OCI-LY7 (cell line): ENCODE measurements around the gene XYLT1. TPM values are rescaled to one million over a fixed set of nuclear protein-coding genes. Genes with fewer than 3 reads are reported as not detected.

ENCODE experiments used
- BruUV-seq: library from RNA; stranded (reverse); fragments of 400-500 nt; replicated peaks from 2 replicates; lab custom pipeline; 2021; lab: Mats Ljungman, UMichigan
- CTCF ChIA-PET: fragments of 300-600 bp; sonication (Branson Sonifier 250); formaldehyde crosslinking; loops from one replicate; lab custom pipeline; 2022; ENCODE audit warnings: antibody characterized with exemption; ENCODE audit not compliant: unreplicated experiment; lab: Charles Lee
- POLR2A ChIA-PET: fragments of 300-600 bp; sonication (Branson Sonifier 250); formaldehyde crosslinking; loops from one replicate; lab custom pipeline; 2022; ENCODE audit warnings: antibody characterized with exemption; lab: Charles Lee
- DNase-seq: peaks from one replicate; pipeline ENCODE4 v3.0.0-alpha.2; 2015; ENCODE audit warnings: low spot score
- H2AFZ ChIP-seq: fragments of 200-600 bp; sonication (generic), shearing (Covaris generic); 2 replicates; pipeline ENCODE4 v1.6.1; 2014; ENCODE audit warnings: mild to moderate bottlenecking, antibody characterized with exemption, low read length, moderate library complexity
- H3K27ac ChIP-seq: fragments of 200-600 bp; sonication (generic); 2 replicates; pipeline ENCODE4 v1.5.1; 2014; ENCODE audit warnings: mixed run types, low read depth, mild to moderate bottlenecking, moderate library complexity, low read length, inconsistent platforms; ENCODE audit not compliant: poor library complexity, severe bottlenecking
- H3K36me3 ChIP-seq: fragments of 200-600 bp; sonication (generic); 2 replicates; pipeline ENCODE4 v1.6.1; 2014; ENCODE audit warnings: mild to moderate bottlenecking, antibody characterized with exemption, low read length, moderate library complexity, mixed read lengths; ENCODE audit not compliant: insufficient read depth
- H3K4me1 ChIP-seq: fragments of 200-600 bp; sonication (generic); 2 replicates; pipeline ENCODE4 v1.5.1; 2014; ENCODE audit warnings: mild to moderate bottlenecking, low read length; ENCODE audit not compliant: insufficient read depth, poor library complexity, severe bottlenecking
- H3K4me2 ChIP-seq: fragments of 200-600 bp; sonication (generic); 2 replicates; pipeline ENCODE4 v1.6.1; 2014; ENCODE audit warnings: mild to moderate bottlenecking, low read length
- H3K4me3 ChIP-seq: fragments of 200-600 bp; sonication (generic); 2 replicates; pipeline ENCODE4 v1.5.1; 2014; ENCODE audit warnings: mild to moderate bottlenecking, low read depth, low read length; ENCODE audit not compliant: poor library complexity, severe bottlenecking
- H3K79me2 ChIP-seq: fragments of 200-600 bp; sonication (generic); 2 replicates; pipeline ENCODE4 v1.6.1; 2016; ENCODE audit warnings: low read depth, mild to moderate bottlenecking, low read length, moderate library complexity, mixed read lengths; ENCODE audit not compliant: insufficient read depth
- H3K9me2 ChIP-seq: fragments of 200-600 bp; sonication (generic); 2 replicates; pipeline ENCODE4 v1.6.1; 2016; ENCODE audit warnings: mild to moderate bottlenecking, low read length, mixed read lengths; ENCODE audit not compliant: insufficient read depth
- H3K9me3 ChIP-seq: fragments of 200-600 bp; sonication (generic); 2 replicates; pipeline ENCODE4 v1.6.1; 2014; ENCODE audit warnings: mild to moderate bottlenecking, mixed run types, low read length, mixed read lengths
- H4K20me1 ChIP-seq: fragments of 200-600 bp; sonication (generic); 2 replicates; pipeline ENCODE4 v1.6.1; 2014; ENCODE audit warnings: mild to moderate bottlenecking, antibody characterized with exemption, low read length, moderate library complexity, mixed read lengths; ENCODE audit not compliant: insufficient read depth
- EZH2phosphoT487 ChIP-seq: fragments of 200-600 bp; sonication (generic); IDR thresholded peaks from 2 replicates; pipeline ENCODE4 v1.6.1; 2018; ENCODE audit warnings: low read depth, borderline replicate concordance, mild to moderate bottlenecking, mixed run types, antibody characterized with exemption, low read length, moderate library complexity, mixed read lengths
- intact Hi-C: fragments of 100-400 bp; cut with micrococcal nuclease; formaldehyde crosslinking; loops from one replicate; pipeline ENCODE4 v1.10.0; 2022; ENCODE audit not compliant: unreplicated experiment
- total RNA-seq, 2 experiments: library from RNA; depleted of rRNA in 1 of 2; stranded (reverse); fragments of >200 nt in 1 of 2; shearing (Covaris generic) in 1 of 2; gene quantifications; 2 replicates each; pipeline ENCODE4 v1.2.3, GENCODE V29; 2014 to 2022
- TF ChIP-seq, protein P1 (sequence below): fragments of 200-600 bp; sonication (generic); conservative IDR thresholded peaks from 2 replicates; pipeline ENCODE4 v1.5.1; 2014; ENCODE audit warnings: mild to moderate bottlenecking, antibody characterized with exemption, low read length, moderate library complexity, mixed read lengths

Gene XYLT1
- total RNA-seq, 2 experiments from 2014 or later, result 36.3 to 50.0 TPM

DNA sequence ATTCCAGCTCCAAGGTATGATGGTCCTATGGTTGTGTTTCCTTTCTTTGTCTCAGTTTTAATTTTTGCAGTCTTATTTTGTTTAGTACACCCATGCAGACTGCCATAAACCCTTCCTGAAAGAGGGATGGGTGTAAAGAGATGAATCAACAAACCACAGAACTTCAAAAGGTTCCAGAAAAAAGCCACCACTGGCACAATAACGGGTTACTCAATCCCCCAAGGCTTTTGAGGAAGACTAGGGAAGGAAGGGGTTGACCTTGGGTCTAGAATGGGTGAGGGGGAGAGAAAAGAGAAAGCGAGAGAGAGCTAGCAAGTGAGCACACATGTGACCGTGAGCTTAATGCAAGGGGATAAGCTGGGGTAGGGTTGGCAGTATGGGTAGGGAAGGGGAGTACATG is 168.1 kb downstream of the XYLT1 start:
- CTCF ChIA-PET, result interaction anchor here (1.0 to 2.1 kb wide), 5 partner anchors 20 to 161 kb away, joined by 3 to 8 read pairs (median 4); no protein-coding TSS in a partner anchor
- Histone ChIP-seq H3K4me3 (peak overlapping the region; percentile 45), H3K36me3 (no peaks in the 10 kb centered on the region), H3K79me2 (peaks cover 39% of the 10 kb centered on the region; the same call in 1 of the 2 replicates), H2AFZ (no peak overlapping the region; the same call in 1 of the 2 replicates), H3K9me3 (no peaks in the 10 kb centered on the region), H3K9me2 (no peaks in the 10 kb centered on the region), H3K27ac (peak overlapping the region; percentile 99), H3K4me1 (peaks cover 77% of the 10 kb centered on the region), H4K20me1 (no peaks in the 10 kb centered on the region), H3K4me2 (peak overlapping the region; percentile 67)
- TF ChIP-seq, protein P1, sequence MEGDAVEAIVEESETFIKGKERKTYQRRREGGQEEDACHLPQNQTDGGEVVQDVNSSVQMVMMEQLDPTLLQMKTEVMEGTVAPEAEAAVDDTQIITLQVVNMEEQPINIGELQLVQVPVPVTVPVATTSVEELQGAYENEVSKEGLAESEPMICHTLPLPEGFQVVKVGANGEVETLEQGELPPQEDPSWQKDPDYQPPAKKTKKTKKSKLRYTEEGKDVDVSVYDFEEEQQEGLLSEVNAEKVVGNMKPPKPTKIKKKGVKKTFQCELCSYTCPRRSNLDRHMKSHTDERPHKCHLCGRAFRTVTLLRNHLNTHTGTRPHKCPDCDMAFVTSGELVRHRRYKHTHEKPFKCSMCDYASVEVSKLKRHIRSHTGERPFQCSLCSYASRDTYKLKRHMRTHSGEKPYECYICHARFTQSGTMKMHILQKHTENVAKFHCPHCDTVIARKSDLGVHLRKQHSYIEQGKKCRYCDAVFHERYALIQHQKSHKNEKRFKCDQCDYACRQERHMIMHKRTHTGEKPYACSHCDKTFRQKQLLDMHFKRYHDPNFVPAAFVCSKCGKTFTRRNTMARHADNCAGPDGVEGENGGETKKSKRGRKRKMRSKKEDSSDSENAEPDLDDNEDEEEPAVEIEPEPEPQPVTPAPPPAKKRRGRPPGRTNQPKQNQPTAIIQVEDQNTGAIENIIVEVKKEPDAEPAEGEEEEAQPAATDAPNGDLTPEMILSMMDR, result no peak
- TF ChIP-seq EZH2phosphoT487, result no peak
- intact Hi-C loops, result loop anchor here (5.0 kb wide), 1 partner anchor 90 kb away; no protein-coding TSS in a partner anchor
- no TSS peak for BruUV-seq
- DNase-seq, result no peak
- POLR2A ChIA-PET, result interaction anchor here (0.7 to 4.8 kb wide), 9 partner anchors 11 to 165 kb away, joined by 4 to 47 read pairs (median 5); no protein-coding TSS in a partner anchor

DNA sequence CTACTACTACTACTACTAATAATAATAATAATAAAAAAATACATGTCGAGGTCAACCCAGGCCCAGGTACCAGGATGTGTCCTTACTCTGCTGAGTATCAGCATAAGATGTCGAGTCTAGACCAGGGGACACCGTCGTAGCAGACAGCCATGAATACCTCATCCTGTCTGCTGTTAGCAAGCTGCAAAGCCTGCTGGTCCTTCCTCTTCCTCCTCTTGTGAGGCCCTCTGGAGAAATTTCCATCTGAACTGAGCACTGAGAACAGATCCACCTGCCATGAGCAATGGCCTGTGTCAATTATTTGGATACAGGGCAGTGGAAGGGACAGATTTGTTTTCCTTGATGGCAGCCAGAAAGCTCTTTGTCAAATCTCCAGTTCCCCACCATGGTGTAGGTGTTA is 168.5 kb downstream of the XYLT1 start:
- H3K4me2 ChIP-seq, result peak overlapping the region; percentile 67
- H2AFZ ChIP-seq, result no peak overlapping the region; the same call in 1 of the 2 replicates
- peak overlapping the region; percentile 99 for H3K27ac ChIP-seq
- TF ChIP-seq, protein P1, result no peak
- no peak for TF ChIP-seq EZH2phosphoT487
- H3K4me1 ChIP-seq, result peaks cover 79% of the 10 kb centered on the region
- BruUV-seq, result TSS peak; percentile 82
- no peaks in the 10 kb centered on the region for H3K9me3 ChIP-seq
- peak overlapping the region; percentile 45 for H3K4me3 ChIP-seq
- H3K36me3 ChIP-seq, result no peaks in the 10 kb centered on the region
- H3K9me2 ChIP-seq, result no peaks in the 10 kb centered on the region
- H3K79me2 ChIP-seq, result peaks cover 39% of the 10 kb centered on the region; the same call in 1 of the 2 replicates
- no peaks in the 10 kb centered on the region for H4K20me1 ChIP-seq
- CTCF ChIA-PET, result interaction anchor here (1.0 to 2.1 kb wide), 5 partner anchors 20 to 162 kb away, joined by 3 to 8 read pairs (median 4); no protein-coding TSS in a partner anchor
- intact Hi-C loops, result loop anchor here (5.0 kb wide), 1 partner anchor 90 kb away; no protein-coding TSS in a partner anchor
- POLR2A ChIA-PET, result interaction anchor here (0.5 to 4.8 kb wide), 12 partner anchors 11 to 166 kb away, joined by 3 to 47 read pairs (median 5); no protein-coding TSS in a partner anchor
- DNase-seq, result peak; percentile 81
